SJSA1 (cell line): ENCODE measurements around the gene EML1. TPM values are rescaled to one million over a fixed set of nuclear protein-coding genes. Genes with fewer than 3 reads are reported as not detected.

Experiments
- DNase-seq, 2 experiments: peaks; one replicate each; pipeline ENCODE4 v3.0.0-alpha.2; 2015 to 2020; ENCODE audit warnings: low spot score in 2 of 2, low read depth in 1 of 2
- H3K27ac ChIP-seq: fragments of 250-450 bp; sonication (Bioruptor Pico); 2 replicates; pipeline ENCODE4 v1.5.1; 2020; ENCODE audit warnings: mild to moderate bottlenecking, moderate library complexity
- H3K27me3 ChIP-seq: fragments of 250-450 bp; sonication (Bioruptor Pico); replicated peaks from 2 replicates; pipeline ENCODE4 v1.5.1; 2020; ENCODE audit warnings: mild to moderate bottlenecking, moderate library complexity
- H3K36me3 ChIP-seq: fragments of 250-450 bp; sonication (Bioruptor Pico); 2 replicates; pipeline ENCODE4 v1.5.1; 2020; ENCODE audit warnings: mild to moderate bottlenecking
- H3K4me1 ChIP-seq: fragments of 250-450 bp; sonication (Bioruptor Pico); replicated peaks from 2 replicates; pipeline ENCODE4 v1.6.1; 2021; ENCODE audit warnings: mild to moderate bottlenecking
- H3K4me3 ChIP-seq: fragments of 250-450 bp; sonication (Bioruptor Pico); 2 replicates; pipeline ENCODE4 v1.5.1; 2020; ENCODE audit warnings: mild to moderate bottlenecking
- H3K9me3 ChIP-seq: fragments of 250-450 bp; sonication (Bioruptor Pico); replicated peaks from 2 replicates; pipeline ENCODE4 v1.5.1; 2020; ENCODE audit warnings: mild to moderate bottlenecking
- total RNA-seq: library from RNA; depleted of rRNA; stranded (reverse); fragments of >200 nt; shearing (Covaris generic); gene quantifications from 2 replicates; pipeline ENCODE4 v1.2.3, GENCODE V29; 2014

Gene EML1
- total RNA-seq, 1 experiment from 2014 or later, result 86.7 TPM

GRCh38 chr14:99896361-99896760 lies 103.1 kb downstream of the EML1 start:
- Histone ChIP-seq H3K36me3 (peaks cover 20% of the 10 kb centered on the region), H3K4me1 (no peaks in the 10 kb centered on the region), H3K4me3 (no peak overlapping the region), H3K27me3 (no peaks in the 10 kb centered on the region), H3K27ac (no peak overlapping the region), H3K9me3 (no peaks in the 10 kb centered on the region)
- DNase-seq, result no peak

DNA sequence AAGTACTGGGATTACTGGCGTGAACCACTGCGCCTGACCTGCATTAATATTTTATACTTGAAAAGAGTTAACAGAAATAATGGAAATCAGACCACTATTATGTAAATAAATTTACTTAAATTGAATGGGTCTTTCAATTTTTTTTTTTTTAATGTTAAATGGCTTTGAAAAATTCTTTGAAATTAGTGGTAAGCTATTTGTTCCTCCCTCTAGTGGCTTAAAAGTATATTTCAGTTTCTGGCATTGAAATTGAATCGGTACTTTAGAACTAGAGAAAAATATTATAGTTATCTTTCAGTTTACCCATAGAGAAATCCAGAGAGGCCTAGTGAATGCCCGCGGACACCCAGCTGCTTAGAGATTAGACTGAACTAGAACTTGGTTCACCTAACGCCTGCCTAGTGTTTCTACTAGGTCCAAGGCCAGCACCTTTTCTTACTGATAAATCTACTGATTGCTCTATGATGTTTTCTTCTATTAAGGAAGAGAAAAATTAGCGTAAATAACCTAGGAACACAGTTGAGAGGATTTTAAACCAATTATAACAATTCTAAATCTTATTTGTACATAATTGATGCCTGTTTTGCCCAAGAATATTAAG lies 106.5 kb downstream of the EML1 start:
- DNase-seq, result peak in 1 of 2 experiments; percentile 12
- Histone ChIP-seq H3K9me3 (no peaks in the 10 kb centered on the region), H3K36me3 (peaks cover 44% of the 10 kb centered on the region), H3K27ac (no peak overlapping the region), H3K4me3 (no peak overlapping the region), H3K4me1 (no peaks in the 10 kb centered on the region), H3K27me3 (no peaks in the 10 kb centered on the region)

- no peak for DNase-seq
- H3K27me3 ChIP-seq, result no peaks in the 10 kb centered on the region
- H3K27ac ChIP-seq, result no peak overlapping the region
- H3K36me3 ChIP-seq, result peaks cover 50% of the 10 kb centered on the region
- no peaks in the 10 kb centered on the region for H3K9me3 ChIP-seq
- H3K4me1 ChIP-seq, result no peaks in the 10 kb centered on the region
- no peak overlapping the region for H3K4me3 ChIP-seq
Measured at GRCh38 chr14:99902925-99903324, 109.7 kb downstream of the EML1 start.

GRCh38 chr14:99904506-99904905 lies 111.3 kb downstream of the EML1 start:
- no peaks in the 10 kb centered on the region for H3K27me3 ChIP-seq
- H3K4me3 ChIP-seq, result no peak overlapping the region
- no peak for DNase-seq
- peaks cover 60% of the 10 kb centered on the region for H3K36me3 ChIP-seq
- no peaks in the 10 kb centered on the region for H3K9me3 ChIP-seq
- H3K4me1 ChIP-seq, result no peaks in the 10 kb centered on the region
- H3K27ac ChIP-seq, result no peak overlapping the region

DNA sequence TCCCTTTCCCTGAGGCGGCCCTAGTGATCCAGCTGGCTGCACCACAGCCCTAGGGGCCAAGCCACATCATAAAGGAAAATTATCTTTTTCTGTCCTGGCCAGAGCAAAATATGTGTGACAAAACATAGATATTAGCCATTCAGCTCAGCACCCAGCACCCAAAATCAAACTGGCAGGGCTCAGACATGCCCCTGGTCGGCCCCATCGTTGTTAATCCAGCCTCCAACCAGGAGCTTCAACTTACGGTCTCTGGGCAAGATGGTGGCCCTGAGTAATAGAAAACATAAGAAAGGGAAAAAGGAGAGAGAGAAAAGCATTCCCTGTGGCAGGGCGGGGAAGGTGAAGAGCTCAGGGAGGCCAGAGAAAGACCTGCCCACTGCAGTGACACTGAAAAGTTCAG lies 111.9 kb downstream of the EML1 start:
- Histone ChIP-seq H3K27me3 (no peaks in the 10 kb centered on the region), H3K4me3 (no peak overlapping the region), H3K9me3 (no peaks in the 10 kb centered on the region), H3K4me1 (no peaks in the 10 kb centered on the region), H3K27ac (no peak overlapping the region), H3K36me3 (peaks cover 67% of the 10 kb centered on the region)
- no peak for DNase-seq

DNA sequence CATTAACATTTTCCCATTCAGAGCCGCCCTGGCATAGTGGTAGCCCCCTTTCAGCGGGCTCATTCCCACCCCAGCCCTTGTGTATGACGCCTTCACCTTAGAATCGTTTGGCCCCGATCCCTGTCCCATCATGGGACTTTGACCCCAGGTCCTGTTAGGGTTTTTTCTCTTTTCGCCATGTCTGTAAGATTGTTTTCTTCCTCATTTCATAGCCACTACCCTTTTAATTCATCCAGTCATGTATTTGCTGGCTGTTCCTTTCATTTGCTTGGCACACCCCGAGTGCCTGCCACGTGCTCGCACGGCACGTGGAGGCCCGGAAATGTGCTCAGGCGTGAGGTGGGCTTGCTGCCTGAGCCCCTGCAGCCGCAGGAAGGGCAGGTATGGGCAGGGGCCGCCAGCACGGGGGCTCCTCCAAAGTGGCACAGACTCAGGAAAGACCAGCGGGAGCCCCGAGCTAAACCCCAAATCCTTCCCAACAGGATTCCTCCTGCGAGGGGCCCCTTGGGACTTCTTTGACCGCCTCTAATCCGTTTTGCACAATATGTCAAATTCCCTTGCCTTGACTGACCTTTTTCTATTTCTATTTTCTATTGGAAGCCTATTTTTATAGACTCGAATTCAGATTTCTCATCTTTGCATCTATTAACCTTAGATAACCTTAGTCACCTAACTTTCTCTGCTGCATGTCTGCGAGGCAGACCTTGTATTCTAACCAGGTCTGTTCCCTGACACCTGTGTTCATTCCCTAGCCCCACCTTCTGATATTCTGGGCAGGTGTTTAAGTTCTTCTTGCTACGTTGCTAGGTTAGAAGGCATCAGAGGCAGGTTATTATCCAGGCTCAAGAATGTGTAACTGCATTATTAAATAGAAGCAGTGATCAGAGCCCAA lies 114.8 kb downstream of the EML1 start:
- Histone ChIP-seq H3K27ac (no peak overlapping the region), H3K9me3 (no peaks in the 10 kb centered on the region), H3K27me3 (no peaks in the 10 kb centered on the region), H3K36me3 (peaks cover 63% of the 10 kb centered on the region), H3K4me3 (no peak overlapping the region), H3K4me1 (peaks cover 10% of the 10 kb centered on the region)
- DNase-seq, result no peak

DNA sequence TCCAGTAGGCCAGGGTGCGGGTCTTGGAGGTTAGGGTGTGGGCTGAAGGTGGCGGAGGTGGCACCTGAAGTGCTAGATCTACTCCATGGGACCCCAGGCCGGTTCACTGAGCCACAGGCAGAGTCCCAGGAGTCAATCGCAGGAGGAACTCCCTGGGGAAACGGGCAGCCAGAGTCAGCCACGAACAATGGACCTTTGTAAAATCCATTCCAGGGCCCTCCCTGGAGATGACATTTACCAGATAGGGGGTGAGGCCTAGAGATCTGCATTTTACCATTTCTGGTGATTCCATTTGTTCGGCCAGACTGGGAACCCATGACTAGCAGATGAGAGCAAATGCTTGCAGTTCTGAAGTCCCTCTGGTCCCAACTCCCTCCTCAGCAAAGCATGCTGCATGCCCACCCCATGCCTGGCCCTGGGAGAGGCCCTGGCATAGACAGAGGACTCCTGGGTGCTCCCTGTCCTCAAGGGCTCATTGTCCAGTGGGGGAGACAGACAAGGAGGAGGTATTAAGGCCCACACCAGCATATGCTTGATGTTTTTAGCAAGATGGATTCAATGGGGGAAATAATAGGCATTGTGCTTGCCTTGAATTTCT lies 115.5 kb downstream of the EML1 start:
- DNase-seq, result no peak
- Histone ChIP-seq H3K36me3 (peaks cover 62% of the 10 kb centered on the region), H3K4me1 (peaks cover 10% of the 10 kb centered on the region), H3K9me3 (no peaks in the 10 kb centered on the region), H3K27me3 (no peaks in the 10 kb centered on the region), H3K27ac (no peak overlapping the region), H3K4me3 (no peak overlapping the region)

DNA sequence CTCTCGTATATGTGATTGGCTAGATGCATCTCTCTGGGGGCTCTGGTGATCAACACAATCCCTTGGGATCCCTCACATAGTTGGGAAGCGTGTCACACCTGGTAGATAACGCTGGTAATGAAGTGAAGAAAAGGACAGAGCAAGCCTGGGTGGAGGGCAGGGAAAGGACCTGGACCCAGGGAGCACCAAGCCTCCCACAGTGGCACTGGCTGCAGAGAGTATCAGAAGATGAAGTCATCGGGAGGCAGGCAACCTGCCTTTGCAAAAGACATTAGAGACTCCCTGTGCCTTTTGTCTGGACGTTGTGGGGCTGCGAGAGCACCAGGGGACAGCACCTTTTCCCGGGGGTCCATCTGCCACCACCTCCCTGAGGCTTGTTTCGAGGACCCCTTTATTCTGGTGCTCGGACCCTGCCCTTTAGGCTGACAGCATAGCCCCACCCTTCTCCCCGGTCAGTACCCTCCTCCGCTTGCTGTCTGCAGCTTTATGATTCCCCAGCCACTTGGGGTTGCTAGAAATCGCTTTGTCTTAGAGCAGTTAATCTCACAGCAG lies 116.4 kb downstream of the EML1 start:
- Histone ChIP-seq H3K27ac (no peak overlapping the region), H3K4me1 (peaks cover 10% of the 10 kb centered on the region), H3K36me3 (peaks cover 64% of the 10 kb centered on the region), H3K27me3 (no peaks in the 10 kb centered on the region), H3K4me3 (no peak overlapping the region), H3K9me3 (no peaks in the 10 kb centered on the region)
- no peak for DNase-seq

GRCh38 chr14:99910337-99911309 lies 117.4 kb downstream of the EML1 start:
- peaks cover 71% of the 10 kb centered on the region for H3K36me3 ChIP-seq
- peaks cover 10% of the 10 kb centered on the region for H3K4me1 ChIP-seq
- no peak overlapping the region for H3K4me3 ChIP-seq
- H3K27me3 ChIP-seq, result no peaks in the 10 kb centered on the region
- peak in 1 of 2 experiments; percentile 32 for DNase-seq
- H3K9me3 ChIP-seq, result no peaks in the 10 kb centered on the region
- peak overlapping the region; percentile 9; the same call in 1 of the 2 replicates for H3K27ac ChIP-seq

GRCh38 chr14:99915305-99916090 lies 122.3 kb downstream of the EML1 start:
- H3K36me3 ChIP-seq, result peaks cover 61% of the 10 kb centered on the region
- DNase-seq, result no peak
- H3K4me3 ChIP-seq, result no peak overlapping the region
- no peaks in the 10 kb centered on the region for H3K9me3 ChIP-seq
- H3K27ac ChIP-seq, result no peak overlapping the region
- no peaks in the 10 kb centered on the region for H3K27me3 ChIP-seq
- H3K4me1 ChIP-seq, result peaks cover 7% of the 10 kb centered on the region

DNA sequence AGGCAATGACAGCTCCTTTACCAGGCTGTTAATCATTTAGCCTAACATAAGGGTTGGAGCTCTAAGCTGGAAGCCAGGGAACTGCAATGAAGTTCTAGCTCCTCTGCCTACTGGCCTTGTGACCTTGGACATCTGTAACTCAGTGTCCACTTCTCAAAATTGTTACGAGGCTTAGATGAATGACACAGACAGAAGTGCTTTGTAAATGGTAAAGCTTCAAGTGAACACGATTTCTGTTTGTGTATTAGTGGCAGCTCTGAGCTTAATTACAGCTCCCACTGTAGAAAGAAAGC lies 122.8 kb downstream of the EML1 start:
- H3K27me3 ChIP-seq, result no peaks in the 10 kb centered on the region
- no peak overlapping the region for H3K27ac ChIP-seq
- no peaks in the 10 kb centered on the region for H3K9me3 ChIP-seq
- H3K36me3 ChIP-seq, result peaks cover 63% of the 10 kb centered on the region
- DNase-seq, result no peak
- no peak overlapping the region for H3K4me3 ChIP-seq
- H3K4me1 ChIP-seq, result peaks cover 2% of the 10 kb centered on the region

DNA sequence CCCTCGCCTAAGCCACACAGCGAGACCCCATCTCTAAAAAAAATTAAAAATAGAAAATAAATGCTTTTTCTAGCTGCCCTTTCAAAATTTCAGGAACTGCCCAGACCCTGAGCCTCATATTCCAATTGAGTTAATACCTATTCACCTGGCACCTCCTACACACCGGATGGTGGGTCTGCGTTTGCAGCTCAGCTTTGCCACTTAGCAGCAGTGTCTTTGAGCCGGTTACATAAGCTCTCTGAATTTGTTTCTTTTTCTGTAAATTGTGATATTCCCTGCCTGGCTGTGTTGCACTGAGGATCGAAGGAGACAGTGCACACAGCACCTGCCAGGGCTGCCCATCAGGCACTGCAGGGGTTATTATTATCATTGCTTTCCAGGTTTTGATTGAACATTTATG lies 125.6 kb downstream of the EML1 start:
- Histone ChIP-seq H3K4me3 (no peak overlapping the region), H3K27me3 (no peaks in the 10 kb centered on the region), H3K27ac (no peak overlapping the region), H3K36me3 (peaks cover 61% of the 10 kb centered on the region), H3K4me1 (no peaks in the 10 kb centered on the region), H3K9me3 (no peaks in the 10 kb centered on the region)
- DNase-seq, result no peak

GRCh38 chr14:99921425-99921824 lies 128.2 kb downstream of the EML1 start:
- Histone ChIP-seq H3K36me3 (peaks cover 48% of the 10 kb centered on the region), H3K9me3 (no peaks in the 10 kb centered on the region), H3K4me3 (no peak overlapping the region), H3K27ac (no peak overlapping the region), H3K27me3 (no peaks in the 10 kb centered on the region), H3K4me1 (no peaks in the 10 kb centered on the region)
- DNase-seq, result no peak
